Right lobe of liver (tissue), 4 donors: Measurements from ENCODE around the gene TANK.

ENCODE experiments used
- CTCF ChIP-seq, 4 donors: fragments of 200-600 bp in 3 of 4; fragments of 450-650 bp in 1 of 4; IDR thresholded peaks; one replicate each; pipeline versions ENCODE4 v1.5.1 to v1.8.0; 2016 to 2022; ENCODE audit warnings: antibody characterized with exemption in 4 of 4, mild to moderate bottlenecking in 2 of 4
- POLR2A ChIP-seq: fragments of 450-650 bp; IDR thresholded peaks from one replicate; pipeline ENCODE4 v1.6.1; 2017; ENCODE audit warnings: antibody characterized with exemption, mild to moderate bottlenecking
- donor health status: DM: no; HTN: no; CAD: no.
- donor health status: DM: no; HTN: no; CAD: no.
- donor health status: DM: no; HTN: yes; CAD: no.

GRCh38 chr2:161177969-161178368 lies 17.7 kb downstream of the TANK start:
- TF ChIP-seq CTCF (IDR thresholded peaks at IDR 0.05): no peak
- no peak for TF ChIP-seq POLR2A
